CD14-positive monocyte (primary cell): Measurements from ENCODE around the gene CADM1. TPM values are rescaled to one million over a fixed set of nuclear protein-coding genes. Genes with fewer than 3 reads are reported as not detected.

Experiments used
- DNase-seq, 3 donors: peaks; one replicate each; pipeline ENCODE4 v3.0.0-alpha.2; 2011 to 2022
- H2AFZ ChIP-seq: 2 replicates; pipeline ENCODE4 v1.6.0; 2012; ENCODE audit warnings: mild to moderate bottlenecking, low read depth, low read length, inconsistent platforms; ENCODE audit not compliant: insufficient read depth, poor library complexity, severe bottlenecking
- H3K27ac ChIP-seq, 2 donors: 1 replicate in 1 of 2; 2 replicates in 1 of 2; pipeline ENCODE4 v1.5.1; 2012 to 2013; ENCODE audit warnings: low read length in 2 of 2, control low read depth in 1 of 2, inconsistent platforms in 1 of 2, low read depth in 1 of 2, mild to moderate bottlenecking in 1 of 2
- H3K27me3 ChIP-seq, 2 donors: one replicate each; pipeline versions ENCODE4 v1.6.0 to v1.6.1; 2011 to 2013; ENCODE audit warnings: low read length in 2 of 2; ENCODE audit not compliant: control insufficient read depth in 2 of 2, insufficient read depth in 2 of 2
- H3K36me3 ChIP-seq, 2 donors: replicated peaks in 1 of 2; 1 replicate in 1 of 2; 2 replicates in 1 of 2; pipeline versions ENCODE4 v1.5.1 to v1.6.1; 2012 to 2013; ENCODE audit warnings: low read length in 2 of 2, control low read depth in 1 of 2, inconsistent platforms in 1 of 2, mild to moderate bottlenecking in 1 of 2; ENCODE audit not compliant: insufficient read depth in 2 of 2, control insufficient read depth in 1 of 2
- H3K4me1 ChIP-seq, 2 donors: 1 replicate in 1 of 2; 2 replicates in 1 of 2; pipeline versions ENCODE4 v1.5.1 to v1.6.1; 2012 to 2013; ENCODE audit warnings: low read length in 2 of 2, control low read depth in 1 of 2, inconsistent platforms in 1 of 2, mild to moderate bottlenecking in 1 of 2, moderate library complexity in 1 of 2; ENCODE audit not compliant: insufficient read depth in 2 of 2, control insufficient read depth in 1 of 2
- H3K4me2 ChIP-seq: replicated peaks from 2 replicates; pipeline ENCODE3; 2012; ENCODE audit warnings: low read length, moderate library complexity, mild to moderate bottlenecking; ENCODE audit not compliant: poor library complexity, severe bottlenecking; ENCODE audit errors: extremely low read depth
- H3K4me3 ChIP-seq, 3 experiments: fragments of 200-600 bp in 1 of 3; sonication (generic) in 1 of 3; replicated peaks in 1 of 3; 1 replicate in 2 of 3; 2 replicates in 1 of 3; pipeline ENCODE4 v1.5.1; 2011 to 2013; ENCODE audit warnings: low read length in 3 of 3, mild to moderate bottlenecking in 3 of 3, control low read depth in 2 of 3, low read depth in 2 of 3, inconsistent platforms in 1 of 3, moderate library complexity in 1 of 3
- H3K79me2 ChIP-seq: 2 replicates; pipeline ENCODE4 v1.6.0; 2012; ENCODE audit warnings: mild to moderate bottlenecking, control low read depth, inconsistent platforms, low read length, moderate library complexity; ENCODE audit not compliant: insufficient read depth
- H3K9ac ChIP-seq: 2 replicates; pipeline ENCODE4 v1.6.0; 2017; ENCODE audit warnings: low read length, mild to moderate bottlenecking; ENCODE audit not compliant: insufficient read depth, poor library complexity, severe bottlenecking
- H3K9me3 ChIP-seq, 2 donors: replicated peaks in 1 of 2; 1 replicate in 1 of 2; 2 replicates in 1 of 2; pipeline versions ENCODE4 v1.5.1 to v1.6.1; 2012 to 2013; ENCODE audit warnings: low read length in 2 of 2, control low read depth in 1 of 2; ENCODE audit not compliant: control insufficient read depth in 1 of 2, insufficient read depth in 1 of 2
- H4K20me1 ChIP-seq: 2 replicates; pipeline ENCODE4 v1.6.0; 2012; ENCODE audit warnings: mild to moderate bottlenecking, low read length, control low read depth, moderate library complexity; ENCODE audit not compliant: insufficient read depth
- H3K27ac Mint-ChIP-seq, 7 donors: one replicate each; pipeline ENCODE4 v1.8.0; 2020; ENCODE audit warnings: mild to moderate bottlenecking in 7 of 7, mixed read lengths in 7 of 7, moderate library complexity in 6 of 7, inconsistent platforms in 2 of 7
- H3K27me3 Mint-ChIP-seq, 3 donors: one replicate each; pipeline ENCODE4 v1.8.0; 2021 to 2022; ENCODE audit warnings: low read depth in 3 of 3, mild to moderate bottlenecking in 3 of 3, mixed read lengths in 3 of 3, moderate library complexity in 3 of 3, inconsistent platforms in 1 of 3
- H3K36me3 Mint-ChIP-seq, 2 donors: one replicate each; pipeline ENCODE4 v1.8.0; 2020; ENCODE audit warnings: mixed read lengths in 2 of 2, inconsistent platforms in 1 of 2, mild to moderate bottlenecking in 1 of 2
- H3K4me1 Mint-ChIP-seq: one replicate; pipeline ENCODE4 v1.8.0; 2020; ENCODE audit warnings: mild to moderate bottlenecking, mixed read lengths
- H3K4me3 Mint-ChIP-seq, 2 donors: one replicate each; pipeline ENCODE4 v1.8.0; 2020; ENCODE audit warnings: mild to moderate bottlenecking in 2 of 2, mixed read lengths in 2 of 2, moderate library complexity in 1 of 2
- H3K9me3 Mint-ChIP-seq, 7 donors: one replicate each; pipeline ENCODE4 v1.8.0; 2020 to 2022; ENCODE audit warnings: mixed read lengths in 7 of 7, mild to moderate bottlenecking in 6 of 7, moderate library complexity in 6 of 7, inconsistent platforms in 2 of 7
- WGBS: methylation state at CpG from one replicate; pipeline ENCODE4 v1.1.5; 2013; ENCODE audit warnings: missing lambda C conversion rate; ENCODE audit not compliant: insufficient coverage; 5-methylcytosine and 5-hydroxymethylcytosine counted together
- intact Hi-C, 2 donors: fragments of 100-400 bp; cut with micrococcal nuclease; formaldehyde crosslinking; loops; one replicate each; pipeline versions ENCODE4 v1.15.0 to v1.15.1; 2023
- polyA plus RNA-seq, 3 donors: library from polyadenylated mRNA; depleted of rRNA in 1 of 3; unstranded in 2 of 3; stranded (reverse) in 1 of 3; fragments of 300-500 nt in 2 of 3; fragments of >200 nt in 1 of 3; fragmentation: Illumina TruSeq in 2 of 3; gene quantifications; 1 replicate in 2 of 3; 2 replicates in 1 of 3; pipeline ENCODE4 v1.2.3, GENCODE V29; 2012 to 2021
- TF ChIP-seq, protein P1 (sequence below): fragments of 200-600 bp; IDR thresholded peaks from one replicate; pipeline ENCODE4 v1.8.0; 2022; ENCODE audit warnings: antibody characterized with exemption, mild to moderate bottlenecking

The CADM1 gene
- polyA plus RNA-seq, 3 donors = not detected

- Mint-ChIP-seq H3K36me3 (no peaks in the 10 kb centered on the region), H3K27me3 (peaks cover 0 to 2% (median 0%) of the 10 kb centered on the region in 3 donors), H3K4me3 (no peak overlapping the region), H3K9me3 (peaks cover 0 to 6% (median 0%) of the 10 kb centered on the region in 7 donors), H3K27ac (no peak overlapping the region), H3K4me1 (no peaks in the 10 kb centered on the region)
- Histone ChIP-seq H3K4me1 (no peaks in the 10 kb centered on the region), H3K27ac (no peak overlapping the region), H3K4me2 (no peak overlapping the region), H3K36me3 (no peaks in the 10 kb centered on the region), H3K79me2 (no peaks in the 10 kb centered on the region), H4K20me1 (no peaks in the 10 kb centered on the region), H3K9me3 (no peaks in the 10 kb centered on the region), H2AFZ (no peak overlapping the region), H3K9ac (no peak overlapping the region), H3K4me3 (no peak overlapping the region), H3K27me3 (no peaks in the 10 kb centered on the region)
- TF ChIP-seq, protein P1, sequence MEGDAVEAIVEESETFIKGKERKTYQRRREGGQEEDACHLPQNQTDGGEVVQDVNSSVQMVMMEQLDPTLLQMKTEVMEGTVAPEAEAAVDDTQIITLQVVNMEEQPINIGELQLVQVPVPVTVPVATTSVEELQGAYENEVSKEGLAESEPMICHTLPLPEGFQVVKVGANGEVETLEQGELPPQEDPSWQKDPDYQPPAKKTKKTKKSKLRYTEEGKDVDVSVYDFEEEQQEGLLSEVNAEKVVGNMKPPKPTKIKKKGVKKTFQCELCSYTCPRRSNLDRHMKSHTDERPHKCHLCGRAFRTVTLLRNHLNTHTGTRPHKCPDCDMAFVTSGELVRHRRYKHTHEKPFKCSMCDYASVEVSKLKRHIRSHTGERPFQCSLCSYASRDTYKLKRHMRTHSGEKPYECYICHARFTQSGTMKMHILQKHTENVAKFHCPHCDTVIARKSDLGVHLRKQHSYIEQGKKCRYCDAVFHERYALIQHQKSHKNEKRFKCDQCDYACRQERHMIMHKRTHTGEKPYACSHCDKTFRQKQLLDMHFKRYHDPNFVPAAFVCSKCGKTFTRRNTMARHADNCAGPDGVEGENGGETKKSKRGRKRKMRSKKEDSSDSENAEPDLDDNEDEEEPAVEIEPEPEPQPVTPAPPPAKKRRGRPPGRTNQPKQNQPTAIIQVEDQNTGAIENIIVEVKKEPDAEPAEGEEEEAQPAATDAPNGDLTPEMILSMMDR = no peak
- DNase-seq = no peak
- intact Hi-C loops = no loop called here
- WGBS = 91% methylated on average over 5 of the region's 7 CpGs
Observed at GRCh38 chr11:115267871-115268270, 236.3 kb downstream of the CADM1 start.

DNA sequence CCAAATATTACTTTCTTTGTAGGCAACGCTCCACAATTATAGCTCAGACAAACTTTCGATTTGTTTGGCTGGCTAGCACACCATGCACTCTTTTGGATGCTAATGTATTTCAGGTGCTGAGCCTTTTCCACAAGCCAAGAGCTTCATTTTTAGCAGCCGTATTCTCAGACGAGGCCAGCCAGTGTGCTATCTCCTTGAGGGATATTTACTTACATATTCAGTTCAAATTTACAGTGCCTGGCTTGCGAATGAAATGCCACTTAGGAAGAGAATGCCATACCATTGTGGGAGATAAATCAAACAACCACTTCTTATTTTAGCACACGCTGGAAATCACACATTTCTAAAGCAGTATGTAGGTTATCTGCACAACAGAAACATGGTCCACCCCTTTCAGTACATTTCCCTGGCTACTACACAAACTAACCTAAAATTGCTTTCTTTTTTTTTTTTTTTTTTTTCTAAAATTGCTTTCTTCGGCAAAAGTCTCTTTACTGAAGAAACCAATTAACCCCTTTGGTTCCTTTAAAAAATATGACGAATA lies 236.9 kb downstream of the CADM1 start:
- Histone ChIP-seq H3K79me2 (no peaks in the 10 kb centered on the region), H3K9ac (no peak overlapping the region), H3K27ac (no peak overlapping the region), H3K4me2 (no peak overlapping the region), H3K27me3 (no peaks in the 10 kb centered on the region), H3K4me3 (no peak overlapping the region), H2AFZ (no peak overlapping the region), H4K20me1 (no peaks in the 10 kb centered on the region), H3K36me3 (no peaks in the 10 kb centered on the region), H3K9me3 (no peaks in the 10 kb centered on the region), H3K4me1 (no peaks in the 10 kb centered on the region)
- 89% methylated on average over 3 of the region's 8 CpGs for WGBS
- Mint-ChIP-seq H3K9me3 (peaks cover 0 to 6% (median 0%) of the 10 kb centered on the region in 7 donors), H3K4me3 (no peak overlapping the region), H3K27me3 (peaks cover 0 to 2% (median 0%) of the 10 kb centered on the region in 3 donors), H3K27ac (no peak overlapping the region), H3K4me1 (no peaks in the 10 kb centered on the region), H3K36me3 (no peaks in the 10 kb centered on the region)
- TF ChIP-seq, protein P1 = no peak
- DNase-seq = no peak
- intact Hi-C loops = no loop called here
